GM19452 (cell line): ENCODE results near the gene NUP153.
"Not testable (repeated sequence)": the region's sequence is repeated elsewhere in the genome, so short reads cannot be mapped to it uniquely, and the experiment has no call there.

Experiments
- ATAC-seq: cut with Tn5 transposase; IDR thresholded peaks from one replicate; pipeline ENCODE4 v1.9.1; 2021; ENCODE audit not compliant: unreplicated experiment

NUP153 gene

GRCh38 chr6:17706580-17707370, at the start of gene NUP153:
TSS of gene NUP153 (minus strand) at chr6:17706925. CDS start at chr6:17706387, 538 bp downstream.
- ATAC-seq = peak; percentile 51

DNA sequence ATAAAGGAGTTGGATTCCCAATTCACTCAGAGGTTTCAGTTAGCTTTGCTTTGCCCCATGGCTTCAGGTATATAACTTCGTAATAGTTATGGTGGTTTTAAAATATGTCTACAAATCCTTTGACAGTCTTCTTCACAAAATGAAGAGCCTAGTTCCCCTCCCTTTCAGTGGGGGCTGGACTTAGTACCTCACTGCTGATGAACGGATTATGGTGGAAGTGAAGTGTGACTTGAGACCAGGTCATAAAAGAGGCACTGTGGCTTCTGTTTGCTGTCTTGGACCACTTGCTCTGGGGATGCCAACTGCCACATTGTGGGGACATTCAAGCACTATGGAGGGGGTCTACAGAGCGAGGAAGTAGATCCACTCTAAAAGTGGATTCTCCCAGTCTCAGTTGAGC, 47.5 kb upstream of the NUP153 start:
- ATAC-seq = no peak

- ATAC-seq = not testable (repeated sequence)
Observed at GRCh38 chr6:17745324-17745723, 38.6 kb upstream of the NUP153 start.

GRCh38 chr6:17744757-17745308, 38.1 kb upstream of the NUP153 start:
- not testable (repeated sequence) for ATAC-seq

DNA sequence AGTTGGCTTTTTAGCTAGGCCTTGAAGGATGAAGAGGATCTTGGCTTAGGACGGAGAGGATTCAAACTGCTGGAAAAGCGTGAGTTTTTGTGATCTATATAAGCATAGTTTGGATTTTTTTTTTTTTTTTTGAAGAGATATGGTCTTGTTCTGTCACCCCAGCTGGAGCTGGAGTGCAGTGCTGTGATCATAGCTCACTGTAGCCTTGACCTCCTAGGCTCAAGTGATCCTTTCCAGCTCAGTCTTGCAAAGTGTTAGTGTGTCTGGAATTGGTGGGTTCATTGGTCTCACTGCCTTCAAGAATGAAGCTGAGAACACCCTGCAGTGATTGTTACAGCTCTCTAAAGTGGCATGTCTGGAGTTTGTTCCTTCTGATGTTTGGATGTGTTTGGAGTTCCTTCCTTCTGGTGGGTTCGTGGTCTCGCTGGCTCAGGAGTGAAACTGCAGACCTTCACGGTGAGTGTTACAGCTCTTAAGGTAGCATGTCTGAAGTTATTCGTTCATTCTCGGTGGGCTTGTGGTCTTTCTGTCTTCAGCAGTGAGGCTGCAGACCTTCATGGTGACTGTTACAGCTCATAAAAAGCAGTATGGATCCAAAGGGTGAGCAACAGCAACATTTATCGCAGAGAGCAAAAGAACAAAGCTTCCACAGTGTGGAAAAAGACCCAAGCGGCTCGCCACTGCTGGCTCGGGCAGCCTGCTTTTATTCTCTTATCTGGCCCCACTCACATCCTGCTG, 37.5 kb upstream of the NUP153 start:
- no peak for ATAC-seq

- ATAC-seq = no peak
Observed at GRCh38 chr6:17741507-17741906, 34.8 kb upstream of the NUP153 start.

- ATAC-seq = no peak
Observed at GRCh38 chr6:17740559-17741220, 34.0 kb upstream of the NUP153 start.

GRCh38 chr6:17737704-17738252, 31.1 kb upstream of the NUP153 start:
- no peak for ATAC-seq

DNA sequence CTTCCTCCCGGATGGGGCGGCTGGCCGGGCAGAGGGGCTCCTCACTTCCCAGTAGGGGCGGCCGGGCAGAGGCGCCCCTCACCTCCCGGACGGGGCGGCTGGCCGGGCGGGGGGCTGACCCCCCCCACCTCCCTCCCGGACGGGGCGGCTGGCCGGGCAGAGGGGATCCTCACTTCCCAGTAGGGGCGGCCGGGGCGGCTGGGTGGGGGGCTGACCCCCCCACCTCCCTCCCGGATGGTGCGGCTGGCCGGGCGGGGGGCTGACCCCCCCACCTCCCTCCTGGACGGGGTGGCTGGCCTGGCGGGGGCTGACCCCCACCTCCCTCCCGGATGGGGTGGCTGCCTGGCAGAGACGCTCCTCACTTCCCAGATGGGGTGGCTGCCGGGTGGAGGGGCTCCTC, 28.6 kb upstream of the NUP153 start:
- not testable (repeated sequence) for ATAC-seq

GRCh38 chr6:17730078-17730704, 23.5 kb upstream of the NUP153 start:
- no peak for ATAC-seq

- no peak for ATAC-seq
Observed at GRCh38 chr6:17729223-17730077, 22.7 kb upstream of the NUP153 start.

- ATAC-seq = no peak
Observed at GRCh38 chr6:17728551-17729222, 22.0 kb upstream of the NUP153 start.

- no peak for ATAC-seq
Observed at GRCh38 chr6:17725083-17725482, 18.4 kb upstream of the NUP153 start.

- ATAC-seq = no peak
Observed at GRCh38 chr6:17724341-17724740, 17.6 kb upstream of the NUP153 start.

- no peak for ATAC-seq
Observed at GRCh38 chr6:17721671-17722070, 14.9 kb upstream of the NUP153 start.

DNA sequence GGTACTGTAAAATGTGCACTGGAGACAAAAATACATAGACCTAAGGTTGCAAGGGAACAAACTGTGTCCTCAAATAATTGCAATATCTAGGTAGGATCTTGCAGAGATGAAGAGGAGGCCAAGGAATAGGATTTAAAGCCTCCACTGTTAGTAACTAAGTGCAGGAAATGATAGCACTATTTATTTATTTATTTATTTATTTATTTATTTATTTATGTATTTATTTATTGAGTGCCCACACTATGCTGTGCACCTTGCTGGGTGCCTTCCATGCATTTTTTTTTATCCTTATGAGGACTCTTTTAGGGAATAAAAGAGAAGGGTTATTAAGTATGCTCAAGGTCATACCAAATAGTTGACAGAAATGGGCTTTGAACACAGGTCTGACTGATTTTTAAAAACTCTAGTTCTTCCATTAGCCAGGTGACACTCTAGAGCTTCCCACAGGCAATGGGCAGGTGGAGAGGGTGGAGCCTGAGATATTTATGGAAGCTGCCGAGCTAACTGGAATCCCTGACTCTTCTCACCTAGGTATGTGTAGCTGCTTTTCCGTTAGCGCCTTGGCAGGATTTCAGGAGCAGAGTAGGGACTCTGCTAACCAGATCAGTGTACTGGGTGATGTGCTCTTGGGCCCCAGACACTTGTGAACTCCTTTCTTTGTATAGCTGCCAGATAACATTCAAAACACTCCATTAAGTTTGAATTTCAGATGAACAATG, 12.8 kb upstream of the NUP153 start:
- no peak for ATAC-seq

DNA sequence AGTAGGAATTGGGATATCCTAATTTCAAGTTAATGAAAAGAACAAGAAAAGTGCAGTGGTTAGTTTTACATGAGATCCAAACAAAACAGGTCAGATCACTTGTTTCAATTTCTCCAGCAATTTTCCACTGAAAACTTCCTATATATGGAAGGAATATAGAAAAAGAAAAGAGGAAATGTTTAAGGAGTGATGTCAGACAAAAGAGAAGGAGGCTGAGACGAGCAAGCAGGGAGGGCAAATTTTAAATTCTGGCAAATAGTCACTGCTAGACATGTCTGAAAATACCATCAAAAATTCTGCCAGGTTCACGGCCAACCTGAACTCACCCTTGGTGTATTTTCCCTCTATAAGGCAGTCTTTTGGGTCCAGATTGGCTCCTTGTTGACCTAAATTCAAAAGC, 9.5 kb upstream of the NUP153 start:
- no peak for ATAC-seq
